ENCODE results near the gene SNRPA1. TPM values are rescaled to one million over a fixed set of nuclear protein-coding genes. Genes with fewer than 3 reads are reported as not detected.
A peak's percentile ranks its signal among the peaks of the same experiment; 100 is the strongest.

The SNRPA1 gene
- total RNA-seq, 1 donor from 2014 or later = 79.5 TPM

DNA sequence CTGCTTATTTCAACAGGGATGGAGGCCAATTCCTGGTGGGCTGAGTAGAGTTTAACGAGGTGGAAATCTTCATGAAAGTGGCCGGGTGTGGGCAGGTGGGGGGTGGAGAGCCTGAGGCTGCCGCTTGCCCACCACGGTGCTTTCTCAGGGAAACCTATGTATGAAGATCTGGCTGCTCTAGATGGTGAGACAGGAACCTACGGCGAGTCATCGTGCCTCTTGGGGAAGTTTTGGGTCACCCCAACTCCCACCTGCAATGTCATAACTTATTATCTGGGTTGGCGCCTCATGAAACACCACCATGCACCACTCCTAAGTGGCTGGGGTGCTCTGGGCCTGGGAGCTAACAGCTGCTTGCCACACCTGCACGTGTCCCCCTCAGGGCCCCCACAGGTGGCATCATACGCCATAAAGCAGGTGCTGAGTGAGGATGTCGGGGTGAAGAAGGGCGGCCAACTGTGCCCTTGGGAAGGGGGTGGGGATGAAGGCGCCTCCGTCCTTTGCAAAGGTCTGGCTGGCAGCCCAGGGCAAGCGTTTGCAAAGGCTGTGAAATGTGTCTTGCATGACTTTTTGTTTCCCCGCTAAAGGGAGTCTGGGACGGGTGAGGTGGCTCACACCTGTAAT is 27.9 kb upstream of the SNRPA1 start:
- no peaks in the 10 kb centered on the region for H3K9me3 Mint-ChIP-seq (ENCODE audit: unreplicated experiment)
- peaks cover 2% of the 10 kb centered on the region for H3K27me3 ChIP-seq (ENCODE audit: insufficient read depth, low read length)
- peaks cover 57% of the 10 kb centered on the region for H3K27me3 Mint-ChIP-seq (ENCODE audit: low read depth, unreplicated experiment)
- DNase-seq (ENCODE audit: low read depth) = no peak
- no peaks in the 10 kb centered on the region for H3K9me3 ChIP-seq (ENCODE audit: insufficient read depth, low read depth, low read length)
- no peaks in the 10 kb centered on the region for H3K4me1 Mint-ChIP-seq (ENCODE audit: low read depth, unreplicated experiment)
- H3K4me3 ChIP-seq (ENCODE audit: insufficient read depth, low read depth, low read length) = no peak overlapping the region
- no peak overlapping the region for H3K4me2 ChIP-seq (ENCODE audit: low read length)
- H3K27ac Mint-ChIP-seq (ENCODE audit: unreplicated experiment) = no peak overlapping the region
- H3K27ac ChIP-seq (ENCODE audit: low read depth, low read length) = no peak overlapping the region
- no peaks in the 10 kb centered on the region for H3K79me2 ChIP-seq (ENCODE audit: insufficient read depth, low read length)
- no peaks in the 10 kb centered on the region for H3K4me1 ChIP-seq (ENCODE audit: insufficient read depth, low read length)
- H3K9ac ChIP-seq (ENCODE audit: low read length) = no peak overlapping the region
- H3K36me3 ChIP-seq (ENCODE audit: insufficient read depth, low read length) = no peaks in the 10 kb centered on the region
- H2AFZ ChIP-seq (ENCODE audit: low read depth, low read length) = no peak overlapping the region
- H3K4me3 Mint-ChIP-seq (ENCODE audit: unreplicated experiment) = no peak overlapping the region
- no peaks in the 10 kb centered on the region for H4K20me1 ChIP-seq (ENCODE audit: insufficient read depth, low read length)
- no peak for TF ChIP-seq EZH2 (IDR thresholded peaks at IDR 0.05; ENCODE audit: insufficient read depth, low read length)
- TF ChIP-seq CTCF (IDR thresholded peaks at IDR 0.05; ENCODE audit: insufficient read depth, low read depth, low read length) = no peak
- FAIRE-seq = no peak
- H3K36me3 Mint-ChIP-seq (ENCODE audit: low read depth, unreplicated experiment) = no peaks in the 10 kb centered on the region

- no peak overlapping the region for H3K4me3 Mint-ChIP-seq (ENCODE audit: unreplicated experiment)
- Histone ChIP-seq H3K27me3 (ENCODE audit: insufficient read depth, low read length) (peaks cover 2% of the 10 kb centered on the region), H3K27ac (ENCODE audit: low read depth, low read length) (no peak overlapping the region), H2AFZ (ENCODE audit: low read depth, low read length) (no peak overlapping the region), H3K4me1 (ENCODE audit: insufficient read depth, low read length) (no peaks in the 10 kb centered on the region), H3K9me3 (ENCODE audit: insufficient read depth, low read depth, low read length) (no peaks in the 10 kb centered on the region), H3K79me2 (ENCODE audit: insufficient read depth, low read length) (no peaks in the 10 kb centered on the region), H3K4me2 (ENCODE audit: low read length) (no peak overlapping the region), H3K4me3 (ENCODE audit: insufficient read depth, low read depth, low read length) (no peak overlapping the region), H4K20me1 (ENCODE audit: insufficient read depth, low read length) (no peaks in the 10 kb centered on the region), H3K36me3 (ENCODE audit: insufficient read depth, low read length) (no peaks in the 10 kb centered on the region), H3K9ac (ENCODE audit: low read length) (no peak overlapping the region)
- H3K4me1 Mint-ChIP-seq (ENCODE audit: low read depth, unreplicated experiment) = no peaks in the 10 kb centered on the region
- no peaks in the 10 kb centered on the region for H3K9me3 Mint-ChIP-seq (ENCODE audit: unreplicated experiment)
- H3K27ac Mint-ChIP-seq (ENCODE audit: unreplicated experiment) = no peak overlapping the region
- TF ChIP-seq EZH2 (IDR thresholded peaks at IDR 0.05; ENCODE audit: insufficient read depth, low read length) (no peak), CTCF (IDR thresholded peaks at IDR 0.05; ENCODE audit: insufficient read depth, low read depth, low read length) (no peak)
- H3K27me3 Mint-ChIP-seq (ENCODE audit: low read depth, unreplicated experiment) = peaks cover 53% of the 10 kb centered on the region
- FAIRE-seq (no peak), DNase-seq (ENCODE audit: low read depth) (no peak)
- H3K36me3 Mint-ChIP-seq (ENCODE audit: low read depth, unreplicated experiment) = no peaks in the 10 kb centered on the region
Observed at GRCh38 chr15:101322016-101322695, 27.1 kb upstream of the SNRPA1 start.

DNA sequence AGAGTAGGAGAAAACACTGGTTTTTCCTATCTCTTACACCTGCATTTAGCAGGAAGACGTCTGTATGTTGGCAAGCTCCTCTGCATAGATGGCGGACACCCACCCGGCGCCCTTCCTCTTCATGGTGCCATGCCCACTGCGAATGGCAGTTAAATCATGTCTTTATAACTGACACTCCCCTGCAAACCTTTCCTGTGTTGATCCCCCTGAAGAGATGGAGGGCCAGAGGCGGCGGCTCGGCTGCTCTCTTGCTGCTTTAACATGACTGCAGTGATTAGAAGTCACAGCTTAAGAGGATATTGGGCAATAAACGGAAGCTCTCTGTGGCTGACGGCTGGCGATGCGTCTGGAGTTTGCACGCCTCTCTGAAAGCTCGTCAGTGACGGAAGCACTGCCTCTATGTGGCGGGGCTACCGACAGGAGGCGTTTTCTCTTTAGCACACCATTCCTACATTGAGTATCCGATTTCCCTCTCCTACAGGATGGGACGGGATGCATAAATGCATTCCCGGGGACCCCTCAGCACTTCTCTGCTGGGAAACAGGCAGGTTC is 25.5 kb upstream of the SNRPA1 start:
- FAIRE-seq (no peak), DNase-seq (ENCODE audit: low read depth) (peak; percentile 4)
- Mint-ChIP-seq H3K4me3 (ENCODE audit: unreplicated experiment) (no peak overlapping the region), H3K4me1 (ENCODE audit: low read depth, unreplicated experiment) (no peaks in the 10 kb centered on the region), H3K27ac (ENCODE audit: unreplicated experiment) (no peak overlapping the region), H3K27me3 (ENCODE audit: low read depth, unreplicated experiment) (peaks cover 40% of the 10 kb centered on the region), H3K9me3 (ENCODE audit: unreplicated experiment) (no peaks in the 10 kb centered on the region), H3K36me3 (ENCODE audit: low read depth, unreplicated experiment) (no peaks in the 10 kb centered on the region)
- Histone ChIP-seq H3K36me3 (ENCODE audit: insufficient read depth, low read length) (no peaks in the 10 kb centered on the region), H4K20me1 (ENCODE audit: insufficient read depth, low read length) (no peaks in the 10 kb centered on the region), H3K27ac (ENCODE audit: low read depth, low read length) (no peak overlapping the region), H3K9me3 (ENCODE audit: insufficient read depth, low read depth, low read length) (no peaks in the 10 kb centered on the region), H3K79me2 (ENCODE audit: insufficient read depth, low read length) (no peaks in the 10 kb centered on the region), H3K4me2 (ENCODE audit: low read length) (no peak overlapping the region), H2AFZ (ENCODE audit: low read depth, low read length) (no peak overlapping the region), H3K9ac (ENCODE audit: low read length) (no peak overlapping the region), H3K4me3 (ENCODE audit: insufficient read depth, low read depth, low read length) (no peak overlapping the region), H3K27me3 (ENCODE audit: insufficient read depth, low read length) (peaks cover 2% of the 10 kb centered on the region), H3K4me1 (ENCODE audit: insufficient read depth, low read length) (no peaks in the 10 kb centered on the region)
- TF ChIP-seq EZH2 (IDR thresholded peaks at IDR 0.05; ENCODE audit: insufficient read depth, low read length) = no peak
- no peak for TF ChIP-seq CTCF (IDR thresholded peaks at IDR 0.05; ENCODE audit: insufficient read depth, low read depth, low read length)

All from astrocyte (in vitro differentiated cells and primary cell).